HG03064 (cell line): ENCODE measurements around the gene PDPN.

Source experiments
- ATAC-seq: cut with Tn5 transposase; IDR thresholded peaks from one replicate; pipeline ENCODE4 v1.9.1; 2021; ENCODE audit warnings: low read depth; ENCODE audit not compliant: unreplicated experiment

PDPN gene

DNA sequence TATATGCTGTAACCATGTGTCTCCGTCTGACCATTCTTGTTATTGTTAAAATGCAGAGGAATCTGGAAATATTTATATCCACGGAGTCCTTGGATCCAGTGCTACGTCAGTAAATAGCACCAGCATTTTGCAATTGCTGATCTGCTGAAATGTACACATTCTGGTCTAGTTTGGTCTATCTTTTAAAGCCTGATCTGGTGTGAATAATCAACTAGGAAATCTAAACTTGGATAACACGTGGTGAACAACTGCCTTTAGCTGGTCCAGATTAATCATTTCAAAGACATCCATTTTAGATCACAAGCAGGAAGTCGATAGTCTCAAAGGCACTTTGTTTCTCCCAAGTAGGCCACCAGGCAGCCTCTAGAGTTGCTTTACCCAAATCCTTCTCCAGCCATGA lies 32.6 kb downstream of the PDPN start:
- no peak for ATAC-seq

GRCh38 chr1:13617108-13617507 lies 33.5 kb downstream of the PDPN start:
- ATAC-seq: no peak

GRCh38 chr1:13617773-13618172 lies 34.1 kb downstream of the PDPN start:
- ATAC-seq: no peak

DNA sequence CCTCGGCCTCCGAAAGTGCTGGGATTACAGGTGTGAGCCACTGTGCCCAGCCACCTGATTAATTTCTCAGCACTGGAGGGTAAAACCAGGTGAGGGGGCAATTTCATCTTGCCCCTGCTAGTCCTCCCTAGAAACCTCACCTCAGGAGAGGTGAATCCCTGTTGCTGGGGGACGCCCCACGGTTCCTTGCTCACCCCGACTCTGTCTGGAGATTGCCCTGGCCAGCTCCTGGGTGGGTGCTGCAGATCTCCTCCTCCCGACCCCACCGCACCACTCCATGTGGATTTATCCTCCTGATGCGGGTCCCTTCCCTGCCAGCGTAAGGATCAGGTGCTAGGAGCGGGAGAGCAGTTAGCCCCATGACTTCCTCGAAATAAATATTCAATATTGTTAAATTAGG lies 34.9 kb downstream of the PDPN start:
- ATAC-seq: no peak

- no peak for ATAC-seq
Measured at GRCh38 chr1:13619909-13620308, 36.3 kb downstream of the PDPN start.

- no peak for ATAC-seq
Measured at GRCh38 chr1:13620825-13621224, 37.2 kb downstream of the PDPN start.

DNA sequence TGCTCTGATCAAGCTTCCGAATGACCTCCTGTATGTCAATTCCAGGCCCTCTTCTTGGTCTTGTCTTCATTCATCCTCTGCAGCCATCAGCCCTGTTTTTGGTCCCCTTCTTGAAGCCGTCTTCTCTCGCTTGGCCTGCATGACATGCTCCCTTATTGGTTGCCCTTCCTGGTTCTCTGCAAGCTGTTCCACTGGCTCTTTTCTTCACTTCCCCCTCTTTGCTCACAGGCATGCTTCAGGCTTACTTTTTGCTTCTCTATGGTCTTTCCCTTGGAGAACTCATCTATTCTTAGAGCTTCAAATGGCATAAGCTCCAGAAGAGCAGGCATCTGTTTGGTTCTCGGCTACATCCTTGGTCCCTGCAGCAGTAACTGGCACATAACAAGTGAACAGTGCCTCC lies 38.8 kb downstream of the PDPN start:
- no peak for ATAC-seq

DNA sequence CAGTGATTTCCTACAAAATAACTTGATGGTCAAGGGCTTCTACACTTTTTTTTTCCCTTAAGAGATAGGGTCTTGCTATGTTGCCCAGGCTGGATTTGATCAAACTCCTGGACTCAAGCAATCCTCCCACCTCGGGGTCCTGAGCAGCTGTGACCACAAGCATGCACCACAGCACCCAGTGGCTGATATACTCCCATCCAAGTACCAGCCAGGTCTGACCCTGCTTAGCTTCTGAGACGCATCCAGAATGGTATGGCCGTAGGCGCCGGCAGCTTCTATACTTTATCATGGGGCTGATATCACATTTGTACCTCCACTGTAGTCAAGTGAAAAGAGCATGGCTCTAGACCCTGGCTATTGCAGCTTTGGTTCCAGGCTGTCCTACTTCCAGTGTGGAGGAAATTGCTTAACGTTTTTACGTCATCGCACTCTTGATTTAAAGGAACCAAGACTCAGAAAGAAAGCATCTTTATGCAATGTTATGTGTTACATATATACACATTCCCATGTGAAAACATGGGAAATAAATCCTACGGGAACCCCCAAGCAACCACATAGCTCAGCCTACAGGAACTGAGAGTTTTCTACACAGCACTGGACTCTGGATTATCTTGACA lies 39.5 kb downstream of the PDPN start:
- no peak for ATAC-seq

- no peak for ATAC-seq
Measured at GRCh38 chr1:13624526-13624925, 40.9 kb downstream of the PDPN start.

- ATAC-seq: no peak
Measured at GRCh38 chr1:13627127-13627526, 43.5 kb downstream of the PDPN start.

DNA sequence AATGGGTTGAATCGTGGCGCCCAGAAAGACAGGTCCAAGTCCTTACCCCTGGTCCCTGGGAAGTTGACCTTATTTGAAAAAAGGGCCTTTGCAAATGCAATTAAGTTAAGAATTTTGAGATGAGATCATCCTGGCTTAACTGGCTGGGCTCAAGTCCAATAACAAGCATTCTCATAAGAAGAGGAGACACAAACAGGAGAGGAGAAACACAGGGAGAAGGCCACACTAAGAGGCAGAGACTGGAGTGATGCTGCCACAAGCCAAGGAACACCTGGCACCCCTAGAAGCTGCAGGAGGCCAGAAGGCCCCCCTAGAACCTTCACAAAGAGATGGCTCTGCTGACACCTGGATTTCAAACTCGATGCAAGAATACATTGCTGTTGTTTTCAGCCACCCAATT lies 44.6 kb downstream of the PDPN start:
- no peak for ATAC-seq

- no peak for ATAC-seq
Measured at GRCh38 chr1:13628711-13629110, 45.1 kb downstream of the PDPN start.

DNA sequence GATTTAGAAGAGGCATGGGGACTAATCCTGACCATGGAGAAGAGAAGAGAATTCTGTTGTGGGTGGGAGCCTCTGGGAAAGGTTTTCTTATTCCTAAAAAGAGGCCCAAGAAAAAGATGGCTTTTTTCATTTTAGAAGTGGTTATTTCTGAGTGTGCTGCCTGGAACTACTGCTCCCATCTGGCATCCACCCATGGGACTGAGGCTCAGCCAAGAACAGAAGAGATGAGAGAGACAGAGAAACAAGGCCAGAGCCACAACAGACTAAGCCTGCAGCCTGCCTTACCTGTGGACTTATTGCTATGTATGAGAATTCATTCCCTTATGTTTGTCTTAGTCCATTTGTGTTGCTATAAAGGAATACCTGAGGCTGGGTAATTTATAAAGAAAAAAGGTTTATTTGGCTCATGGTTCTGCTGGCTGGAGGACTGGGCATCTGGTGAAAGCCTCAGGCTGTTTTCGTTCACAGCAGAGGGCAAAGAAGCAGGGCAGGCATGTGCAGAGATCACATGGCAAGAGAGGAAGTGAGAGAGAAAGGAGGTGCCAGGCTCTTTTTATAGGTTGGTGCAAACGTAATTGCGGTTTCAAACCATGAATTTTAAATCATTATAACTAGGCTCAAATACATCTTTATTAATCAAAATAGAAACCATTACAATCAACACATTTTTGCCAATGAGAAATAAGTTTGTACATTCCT lies 58.8 kb downstream of the PDPN start:
- ATAC-seq: no peak

DNA sequence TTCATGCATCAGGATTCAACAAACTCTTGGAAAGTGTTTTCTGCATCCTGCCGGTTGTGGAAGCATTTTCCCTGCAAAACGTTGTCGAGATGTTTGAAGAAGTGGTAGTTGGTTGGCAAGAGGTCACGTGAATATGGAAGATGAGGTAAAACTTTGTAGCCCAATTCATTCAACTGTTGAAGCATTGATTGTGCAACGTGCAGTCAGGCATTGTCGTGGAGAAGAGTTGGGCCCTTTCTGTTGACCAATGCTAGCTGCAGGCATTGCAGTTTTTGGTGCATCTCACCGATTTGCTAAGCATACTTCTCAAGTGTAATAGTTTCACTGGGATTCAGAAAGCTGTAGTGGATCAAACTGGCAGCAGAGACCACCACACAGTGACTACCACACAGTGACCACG lies 59.4 kb downstream of the PDPN start:
- no peak for ATAC-seq

- no peak for ATAC-seq
Measured at GRCh38 chr1:13646521-13646920, 62.9 kb downstream of the PDPN start.

- no peak for ATAC-seq
Measured at GRCh38 chr1:13651279-13651678, 67.6 kb downstream of the PDPN start.

- ATAC-seq: no peak
Measured at GRCh38 chr1:13652238-13652637, 68.6 kb downstream of the PDPN start.

DNA sequence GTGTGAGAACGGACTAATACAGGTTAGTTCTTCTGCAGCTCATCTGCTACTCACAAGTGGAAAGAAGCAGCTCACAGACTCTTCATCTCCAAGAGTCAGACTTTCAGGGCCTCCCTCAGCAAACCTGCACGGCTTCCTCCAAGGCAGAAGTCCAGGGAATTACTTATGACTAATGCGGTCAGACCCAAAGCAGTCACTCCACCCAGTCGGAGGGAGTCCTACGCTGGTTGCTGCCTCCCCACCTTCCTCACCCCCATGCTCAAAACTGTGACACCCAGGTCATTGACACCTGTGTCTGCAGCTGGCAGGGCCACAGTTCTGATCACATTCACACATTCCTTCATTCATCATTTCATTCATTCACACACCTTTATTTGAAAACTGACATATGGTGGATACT lies 77.9 kb downstream of the PDPN start:
- ATAC-seq: no peak

DNA sequence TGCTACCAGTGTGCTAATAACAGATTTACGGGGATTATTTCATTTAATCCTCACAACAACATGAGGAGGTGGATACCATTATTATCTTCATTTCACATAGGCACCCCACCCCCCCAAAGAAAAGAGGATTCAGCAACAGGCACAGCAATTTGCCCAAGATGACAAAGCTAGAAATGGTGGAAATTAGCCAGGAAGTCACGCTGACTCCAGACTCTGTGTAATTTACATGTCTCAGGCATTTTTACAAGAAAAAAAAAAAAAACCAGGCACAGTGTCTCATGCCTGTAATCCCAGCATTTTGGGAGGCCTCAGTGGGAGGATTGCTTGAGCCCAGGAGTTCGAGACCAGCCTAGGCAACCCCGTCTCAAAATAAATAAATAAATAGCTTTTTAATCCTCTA lies 78.9 kb downstream of the PDPN start:
- ATAC-seq: no peak

- no peak for ATAC-seq
Measured at GRCh38 chr1:13663969-13664368, 80.3 kb downstream of the PDPN start.

DNA sequence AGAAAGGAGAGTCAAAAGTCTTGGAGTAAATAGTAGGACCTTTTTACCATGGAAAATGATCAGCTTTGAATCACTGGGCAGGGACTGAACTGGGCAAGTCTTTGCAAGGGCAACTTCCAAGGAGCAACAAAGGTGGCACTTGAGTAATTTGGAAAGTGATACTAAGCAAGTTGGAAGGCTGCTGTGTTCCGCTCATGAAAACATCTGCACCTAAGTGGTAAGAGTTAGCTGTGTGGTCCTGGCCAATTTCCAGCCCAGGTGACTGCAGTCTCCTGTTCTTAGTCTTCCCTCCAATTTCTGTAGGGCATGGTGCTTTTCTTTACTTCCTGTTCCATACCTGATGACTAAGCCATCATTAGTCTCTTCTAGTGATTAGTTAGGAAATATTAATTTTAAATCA lies 80.8 kb downstream of the PDPN start:
- ATAC-seq: no peak

- no peak for ATAC-seq
Measured at GRCh38 chr1:13666317-13666716, 82.7 kb downstream of the PDPN start.
